GM23248 (cell line): ENCODE results near the gene PPIL4.

Experiments used
- EZH2 ChIP-seq: fragments of 200-600 bp; sonication (generic); IDR thresholded peaks from 2 replicates; pipeline ENCODE4 v1.6.1; 2018; ENCODE audit warnings: antibody characterized with exemption, mild to moderate bottlenecking; ENCODE audit not compliant: insufficient read depth, poor library complexity, severe bottlenecking
- EZH2phosphoT487 ChIP-seq: fragments of 200-600 bp; sonication (generic); IDR thresholded peaks from 2 replicates; pipeline ENCODE4 v1.6.1; 2018; ENCODE audit warnings: antibody characterized with exemption, moderate library complexity, mild to moderate bottlenecking, low read depth; ENCODE audit not compliant: insufficient read depth

DNA sequence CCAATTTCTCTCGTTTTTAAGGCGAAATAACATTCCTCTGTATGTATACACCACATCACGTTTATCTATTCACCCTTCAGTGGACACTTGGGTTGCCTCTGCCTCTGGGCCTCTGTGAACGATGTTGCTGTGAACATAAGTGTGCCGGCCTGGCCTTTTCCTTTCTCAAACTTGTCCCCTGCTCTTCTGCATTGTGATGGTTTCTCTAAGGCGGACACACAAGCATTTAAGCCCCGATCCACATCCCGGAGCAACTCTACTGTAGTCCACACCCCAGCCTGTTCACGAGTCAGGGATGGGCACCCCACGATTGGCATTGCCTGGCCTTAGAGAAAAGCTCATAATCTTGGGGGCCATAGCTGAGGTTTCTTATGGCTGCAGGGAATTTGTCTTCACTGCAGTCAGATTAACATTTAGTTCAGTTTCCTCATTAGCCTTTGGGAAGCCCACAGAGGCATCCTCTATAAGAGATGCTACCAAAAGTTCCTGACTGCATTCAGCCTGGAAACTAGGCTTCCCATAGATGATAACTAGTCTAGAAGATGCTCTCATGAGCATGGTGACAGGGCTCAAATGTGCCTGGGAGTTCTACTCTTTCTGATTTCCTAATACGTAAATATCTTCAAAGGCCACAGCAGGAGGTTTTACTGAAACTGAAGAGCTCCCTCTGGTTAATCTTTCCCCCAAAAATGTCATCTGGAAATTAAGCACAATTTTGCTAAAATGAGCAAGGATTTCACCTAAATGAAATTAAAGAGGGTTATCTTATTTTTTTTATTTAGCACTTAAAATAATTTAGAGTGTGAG, 61.8 kb downstream of the PPIL4 start:
- TF ChIP-seq EZH2 (no peak), EZH2phosphoT487 (no peak)
